ENCODE data around the gene BORCS5.

DNA sequence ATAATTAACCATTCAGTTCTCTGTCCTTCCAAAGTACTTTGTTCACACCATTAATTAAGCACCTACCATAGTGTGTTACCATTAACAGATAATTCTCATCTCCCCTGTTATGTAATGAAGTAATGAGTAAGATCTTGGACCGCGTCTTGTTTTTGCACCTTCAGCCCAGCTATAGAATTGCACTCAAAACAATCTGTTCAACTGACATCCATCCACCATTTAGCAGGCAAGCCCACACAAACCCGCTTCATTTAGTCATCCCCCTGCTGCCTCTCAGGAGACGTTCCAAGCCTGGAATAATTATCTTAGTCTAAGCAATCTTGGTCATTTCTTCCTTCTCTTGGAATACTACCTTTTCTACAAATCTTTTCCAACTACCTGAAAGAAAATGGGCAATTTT lies 131.4 kb downstream of the BORCS5 start:
- TF ChIP-seq EZH2 (IDR thresholded peaks at IDR 0.05) (no peak), POLR2AphosphoS5 (IDR thresholded peaks at IDR 0.05; ENCODE audit: borderline replicate concordance, low read depth, low read length) (no peak)

Data from SK-N-MC (cell line).